Loucy (cell line): ENCODE results near the gene LHPP.

Experiments
- EZH2phosphoT487 ChIP-seq: fragments of 200-600 bp; IDR thresholded peaks from 2 replicates; pipeline ENCODE4 v1.6.1; 2018; ENCODE audit warnings: antibody characterized with exemption, mild to moderate bottlenecking, moderate library complexity, borderline replicate concordance
- TF ChIP-seq, protein P1 (sequence below): fragments of 200-600 bp; sonication (generic); conservative IDR thresholded peaks from 2 replicates; pipeline ENCODE4 v1.5.1; 2014; ENCODE audit warnings: mild to moderate bottlenecking, antibody characterized with exemption, low read length

DNA sequence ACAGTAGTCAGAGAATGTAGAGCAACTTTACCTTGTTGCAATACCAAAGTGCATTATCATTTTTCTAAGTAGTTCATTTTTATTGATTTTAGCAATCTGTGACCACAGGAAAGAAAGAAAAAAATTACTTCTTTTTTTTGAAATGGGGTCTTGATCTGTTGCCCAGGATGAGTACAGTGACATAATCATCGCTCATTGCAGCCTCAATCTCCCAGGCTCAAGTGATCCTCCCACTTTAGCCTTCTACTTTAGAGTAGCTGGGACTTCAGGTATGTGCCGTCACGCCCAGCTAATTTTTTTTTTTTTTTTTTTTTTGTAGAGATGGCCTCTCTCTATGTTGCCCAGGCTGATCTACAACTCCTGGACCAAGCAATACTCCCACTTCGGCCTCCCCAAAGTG is 31.5 kb upstream of the LHPP start:
- TF ChIP-seq, protein P1, sequence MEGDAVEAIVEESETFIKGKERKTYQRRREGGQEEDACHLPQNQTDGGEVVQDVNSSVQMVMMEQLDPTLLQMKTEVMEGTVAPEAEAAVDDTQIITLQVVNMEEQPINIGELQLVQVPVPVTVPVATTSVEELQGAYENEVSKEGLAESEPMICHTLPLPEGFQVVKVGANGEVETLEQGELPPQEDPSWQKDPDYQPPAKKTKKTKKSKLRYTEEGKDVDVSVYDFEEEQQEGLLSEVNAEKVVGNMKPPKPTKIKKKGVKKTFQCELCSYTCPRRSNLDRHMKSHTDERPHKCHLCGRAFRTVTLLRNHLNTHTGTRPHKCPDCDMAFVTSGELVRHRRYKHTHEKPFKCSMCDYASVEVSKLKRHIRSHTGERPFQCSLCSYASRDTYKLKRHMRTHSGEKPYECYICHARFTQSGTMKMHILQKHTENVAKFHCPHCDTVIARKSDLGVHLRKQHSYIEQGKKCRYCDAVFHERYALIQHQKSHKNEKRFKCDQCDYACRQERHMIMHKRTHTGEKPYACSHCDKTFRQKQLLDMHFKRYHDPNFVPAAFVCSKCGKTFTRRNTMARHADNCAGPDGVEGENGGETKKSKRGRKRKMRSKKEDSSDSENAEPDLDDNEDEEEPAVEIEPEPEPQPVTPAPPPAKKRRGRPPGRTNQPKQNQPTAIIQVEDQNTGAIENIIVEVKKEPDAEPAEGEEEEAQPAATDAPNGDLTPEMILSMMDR, result no peak
- TF ChIP-seq EZH2phosphoT487, result no peak
